SK-N-SH treated with all-trans-retinoic acid at 6 μM for 48 hours (cell line): ENCODE results near the gene CAMK4.

Experiments used
- ATAC-seq: fragments of 200-7000 bp; cut with Tn5 transposase; 3 replicates; pipeline ENCODE4 v1.9.1; 2020; ENCODE audit warnings: mild to moderate bottlenecking, moderate library complexity
- ARNTL ChIP-seq: fragments of 450-650 bp; formaldehyde crosslinking; IDR thresholded peaks from 2 replicates; pipeline ENCODE4 v1.5.0; 2020; ENCODE audit warnings: low read depth, mild to moderate bottlenecking, moderate library complexity, borderline replicate concordance
- BACH2 ChIP-seq: fragments of 250-450 bp; sonication (Bioruptor Pico); IDR thresholded peaks from 2 replicates; pipeline ENCODE4 v1.9.0; 2021; ENCODE audit warnings: mild to moderate bottlenecking, borderline replicate concordance
- CSDC2 ChIP-seq: fragments of 250-450 bp; sonication (Bioruptor Pico); IDR thresholded peaks from 2 replicates; pipeline ENCODE4 v1.5.0; 2020; ENCODE audit warnings: mild to moderate bottlenecking, moderate library complexity
- ESRRG ChIP-seq: fragments of 250-450 bp; sonication (Bioruptor Pico); IDR thresholded peaks from 2 replicates; pipeline ENCODE4 v1.6.1; 2021; ENCODE audit warnings: mild to moderate bottlenecking
- GLIS3 ChIP-seq: fragments of 250-450 bp; sonication (Bioruptor Pico); IDR thresholded peaks from 2 replicates; pipeline ENCODE4 v1.5.0; 2020; ENCODE audit warnings: mild to moderate bottlenecking, moderate library complexity
- ISL1 ChIP-seq: fragments of 250-450 bp; sonication (Bioruptor Pico); IDR thresholded peaks from 2 replicates; pipeline ENCODE4 v2.1.2; 2022; ENCODE audit warnings: mild to moderate bottlenecking, moderate library complexity
- OSR1 ChIP-seq: fragments of 250-450 bp; sonication (Bioruptor Pico); IDR thresholded peaks from 2 replicates; pipeline ENCODE4 v1.8.0; 2022; ENCODE audit warnings: moderate library complexity, mild to moderate bottlenecking, inconsistent platforms
- PPARA ChIP-seq: fragments of 250-450 bp; sonication (Bioruptor Pico); IDR thresholded peaks from 2 replicates; pipeline ENCODE4 v1.5.0; 2020; ENCODE audit warnings: mild to moderate bottlenecking, borderline replicate concordance
- RARB ChIP-seq: fragments of 250-450 bp; sonication (Bioruptor Pico); IDR thresholded peaks from 2 replicates; pipeline ENCODE4 v1.8.0; 2021; ENCODE audit warnings: mild to moderate bottlenecking, moderate library complexity
- SNAI2 ChIP-seq: fragments of 250-450 bp; sonication (Bioruptor Pico); IDR thresholded peaks from 2 replicates; pipeline ENCODE4 v1.5.0; 2020; ENCODE audit warnings: mild to moderate bottlenecking, moderate library complexity
- TCF4 ChIP-seq: fragments of 250-450 bp; sonication (Bioruptor Pico); IDR thresholded peaks from 2 replicates; pipeline ENCODE4 v1.8.0; 2021; ENCODE audit warnings: mild to moderate bottlenecking, moderate library complexity, borderline replicate concordance
- TOX ChIP-seq: fragments of 250-450 bp; sonication (Bioruptor Pico); IDR thresholded peaks from 2 replicates; pipeline ENCODE4 v1.8.0; 2021; ENCODE audit warnings: mild to moderate bottlenecking, moderate library complexity, borderline replicate concordance
- ZFP3 ChIP-seq: fragments of 250-450 bp; sonication (Bioruptor Pico); IDR thresholded peaks from 2 replicates; pipeline ENCODE4 v1.5.0; 2020; ENCODE audit warnings: mild to moderate bottlenecking, moderate library complexity
- ZFP30 ChIP-seq: fragments of 450-650 bp; formaldehyde crosslinking; IDR thresholded peaks from 2 replicates; pipeline ENCODE4 v1.5.0; 2022; ENCODE audit warnings: mild to moderate bottlenecking, moderate library complexity
- ZNF565 ChIP-seq: fragments of 450-650 bp; formaldehyde crosslinking; conservative IDR thresholded peaks from 2 replicates; pipeline ENCODE4 v1.5.0; 2020; ENCODE audit warnings: low read depth, mild to moderate bottlenecking, moderate library complexity
- ZNF70 ChIP-seq: fragments of 450-650 bp; formaldehyde crosslinking; IDR thresholded peaks from 2 replicates; pipeline ENCODE4 v1.5.0; 2020; ENCODE audit warnings: mild to moderate bottlenecking, moderate library complexity
- ZNF8 ChIP-seq: fragments of 450-650 bp; formaldehyde crosslinking; IDR thresholded peaks from 2 replicates; pipeline ENCODE4 v1.5.0; 2020; ENCODE audit warnings: mild to moderate bottlenecking, moderate library complexity
- TF ChIP-seq, protein P1 (sequence below): fragments of 250-450 bp; sonication (Bioruptor Pico); IDR thresholded peaks from 2 replicates; pipeline ENCODE4 v1.5.1; 2021; ENCODE audit warnings: mild to moderate bottlenecking, moderate library complexity
- TF ChIP-seq, protein P2 (sequence below): fragments of 250-450 bp; sonication (Bioruptor Pico); IDR thresholded peaks from 2 replicates; pipeline ENCODE4 v1.8.0; 2020; ENCODE audit warnings: mild to moderate bottlenecking, moderate library complexity, borderline replicate concordance
- TF ChIP-seq, protein P3 (sequence below): fragments of 250-450 bp; sonication (Bioruptor Pico); IDR thresholded peaks from 2 replicates; pipeline ENCODE4 v1.5.1; 2020; ENCODE audit warnings: low read depth, mild to moderate bottlenecking, moderate library complexity
- TF ChIP-seq, protein P4 (sequence below): fragments of 250-450 bp; sonication (Bioruptor Pico); IDR thresholded peaks from 2 replicates; pipeline ENCODE4 v1.8.0; 2021; ENCODE audit warnings: low read depth, mild to moderate bottlenecking, moderate library complexity, borderline replicate concordance
- TF ChIP-seq, protein P5 (sequence below): fragments of 250-450 bp; sonication (Bioruptor Pico); IDR thresholded peaks from 2 replicates; pipeline ENCODE4 v1.5.0; 2020; ENCODE audit warnings: mild to moderate bottlenecking, moderate library complexity

CAMK4 gene

DNA sequence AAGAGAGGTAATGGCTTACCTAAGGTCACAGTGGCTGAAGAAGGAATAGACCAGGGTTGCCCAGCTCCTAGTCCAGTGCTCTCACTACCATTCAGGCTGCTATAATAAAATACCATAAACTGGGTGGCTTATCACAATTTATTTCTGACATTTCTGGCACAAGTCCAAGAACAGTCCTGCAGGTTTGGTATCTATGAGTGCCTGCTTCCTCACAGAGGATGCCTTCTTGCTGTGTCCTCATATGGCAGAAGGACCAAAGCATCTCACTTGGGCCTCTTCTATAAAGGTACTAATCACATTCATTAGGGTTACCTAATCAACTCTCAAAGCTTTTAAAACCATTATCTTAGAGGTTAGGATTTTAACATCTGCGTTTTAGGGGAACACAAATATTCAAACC lies 271.0 kb downstream of the CAMK4 start:
- TF ChIP-seq GLIS3 (no peak), SNAI2 (CRISPR knock-in tag) (no peak), TOX (no peak), ZNF70 (no peak), OSR1 (CRISPR knock-in tag) (no peak), RARB (CRISPR knock-in tag) (no peak), ZFP3 (no peak), ARNTL (CRISPR knock-in tag) (no peak), ESRRG (CRISPR knock-in tag) (no peak), ISL1 (CRISPR knock-in tag) (no peak), CSDC2 (CRISPR knock-in tag) (no peak), TCF4 (CRISPR knock-in tag) (no peak; the same call in 1 of the 2 replicates), ZFP30 (CRISPR knock-in tag) (no peak), BACH2 (CRISPR knock-in tag) (no peak), ZNF8 (no peak)
- TF ChIP-seq, protein P1, sequence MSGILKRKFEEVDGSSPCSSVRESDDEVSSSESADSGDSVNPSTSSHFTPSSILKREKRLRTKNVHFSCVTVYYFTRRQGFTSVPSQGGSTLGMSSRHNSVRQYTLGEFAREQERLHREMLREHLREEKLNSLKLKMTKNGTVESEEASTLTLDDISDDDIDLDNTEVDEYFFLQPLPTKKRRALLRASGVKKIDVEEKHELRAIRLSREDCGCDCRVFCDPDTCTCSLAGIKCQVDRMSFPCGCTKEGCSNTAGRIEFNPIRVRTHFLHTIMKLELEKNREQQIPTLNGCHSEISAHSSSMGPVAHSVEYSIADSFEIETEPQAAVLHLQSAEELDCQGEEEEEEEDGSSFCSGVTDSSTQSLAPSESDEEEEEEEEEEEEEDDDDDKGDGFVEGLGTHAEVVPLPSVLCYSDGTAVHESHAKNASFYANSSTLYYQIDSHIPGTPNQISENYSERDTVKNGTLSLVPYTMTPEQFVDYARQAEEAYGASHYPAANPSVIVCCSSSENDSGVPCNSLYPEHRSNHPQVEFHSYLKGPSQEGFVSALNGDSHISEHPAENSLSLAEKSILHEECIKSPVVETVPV: no peak
- TF ChIP-seq, protein P2, sequence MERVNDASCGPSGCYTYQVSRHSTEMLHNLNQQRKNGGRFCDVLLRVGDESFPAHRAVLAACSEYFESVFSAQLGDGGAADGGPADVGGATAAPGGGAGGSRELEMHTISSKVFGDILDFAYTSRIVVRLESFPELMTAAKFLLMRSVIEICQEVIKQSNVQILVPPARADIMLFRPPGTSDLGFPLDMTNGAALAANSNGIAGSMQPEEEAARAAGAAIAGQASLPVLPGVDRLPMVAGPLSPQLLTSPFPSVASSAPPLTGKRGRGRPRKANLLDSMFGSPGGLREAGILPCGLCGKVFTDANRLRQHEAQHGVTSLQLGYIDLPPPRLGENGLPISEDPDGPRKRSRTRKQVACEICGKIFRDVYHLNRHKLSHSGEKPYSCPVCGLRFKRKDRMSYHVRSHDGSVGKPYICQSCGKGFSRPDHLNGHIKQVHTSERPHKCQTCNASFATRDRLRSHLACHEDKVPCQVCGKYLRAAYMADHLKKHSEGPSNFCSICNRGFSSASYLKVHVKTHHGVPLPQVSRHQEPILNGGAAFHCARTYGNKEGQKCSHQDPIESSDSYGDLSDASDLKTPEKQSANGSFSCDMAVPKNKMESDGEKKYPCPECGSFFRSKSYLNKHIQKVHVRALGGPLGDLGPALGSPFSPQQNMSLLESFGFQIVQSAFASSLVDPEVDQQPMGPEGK (CRISPR knock-in tag): no peak
- TF ChIP-seq, protein P3, sequence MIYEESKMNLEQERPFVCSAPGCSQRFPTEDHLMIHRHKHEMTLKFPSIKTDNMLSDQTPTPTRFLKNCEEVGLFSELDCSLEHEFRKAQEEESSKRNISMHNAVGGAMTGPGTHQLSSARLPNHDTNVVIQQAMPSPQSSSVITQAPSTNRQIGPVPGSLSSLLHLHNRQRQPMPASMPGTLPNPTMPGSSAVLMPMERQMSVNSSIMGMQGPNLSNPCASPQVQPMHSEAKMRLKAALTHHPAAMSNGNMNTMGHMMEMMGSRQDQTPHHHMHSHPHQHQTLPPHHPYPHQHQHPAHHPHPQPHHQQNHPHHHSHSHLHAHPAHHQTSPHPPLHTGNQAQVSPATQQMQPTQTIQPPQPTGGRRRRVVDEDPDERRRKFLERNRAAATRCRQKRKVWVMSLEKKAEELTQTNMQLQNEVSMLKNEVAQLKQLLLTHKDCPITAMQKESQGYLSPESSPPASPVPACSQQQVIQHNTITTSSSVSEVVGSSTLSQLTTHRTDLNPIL: no peak
- TF ChIP-seq, protein P4, sequence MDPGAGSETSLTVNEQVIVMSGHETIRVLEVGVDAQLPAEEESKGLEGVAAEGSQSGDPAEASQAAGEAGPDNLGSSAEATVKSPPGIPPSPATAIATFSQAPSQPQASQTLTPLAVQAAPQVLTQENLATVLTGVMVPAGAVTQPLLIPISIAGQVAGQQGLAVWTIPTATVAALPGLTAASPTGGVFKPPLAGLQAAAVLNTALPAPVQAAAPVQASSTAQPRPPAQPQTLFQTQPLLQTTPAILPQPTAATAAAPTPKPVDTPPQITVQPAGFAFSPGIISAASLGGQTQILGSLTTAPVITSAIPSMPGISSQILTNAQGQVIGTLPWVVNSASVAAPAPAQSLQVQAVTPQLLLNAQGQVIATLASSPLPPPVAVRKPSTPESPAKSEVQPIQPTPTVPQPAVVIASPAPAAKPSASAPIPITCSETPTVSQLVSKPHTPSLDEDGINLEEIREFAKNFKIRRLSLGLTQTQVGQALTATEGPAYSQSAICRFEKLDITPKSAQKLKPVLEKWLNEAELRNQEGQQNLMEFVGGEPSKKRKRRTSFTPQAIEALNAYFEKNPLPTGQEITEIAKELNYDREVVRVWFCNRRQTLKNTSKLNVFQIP (CRISPR knock-in tag): no peak
- TF ChIP-seq, protein P5, sequence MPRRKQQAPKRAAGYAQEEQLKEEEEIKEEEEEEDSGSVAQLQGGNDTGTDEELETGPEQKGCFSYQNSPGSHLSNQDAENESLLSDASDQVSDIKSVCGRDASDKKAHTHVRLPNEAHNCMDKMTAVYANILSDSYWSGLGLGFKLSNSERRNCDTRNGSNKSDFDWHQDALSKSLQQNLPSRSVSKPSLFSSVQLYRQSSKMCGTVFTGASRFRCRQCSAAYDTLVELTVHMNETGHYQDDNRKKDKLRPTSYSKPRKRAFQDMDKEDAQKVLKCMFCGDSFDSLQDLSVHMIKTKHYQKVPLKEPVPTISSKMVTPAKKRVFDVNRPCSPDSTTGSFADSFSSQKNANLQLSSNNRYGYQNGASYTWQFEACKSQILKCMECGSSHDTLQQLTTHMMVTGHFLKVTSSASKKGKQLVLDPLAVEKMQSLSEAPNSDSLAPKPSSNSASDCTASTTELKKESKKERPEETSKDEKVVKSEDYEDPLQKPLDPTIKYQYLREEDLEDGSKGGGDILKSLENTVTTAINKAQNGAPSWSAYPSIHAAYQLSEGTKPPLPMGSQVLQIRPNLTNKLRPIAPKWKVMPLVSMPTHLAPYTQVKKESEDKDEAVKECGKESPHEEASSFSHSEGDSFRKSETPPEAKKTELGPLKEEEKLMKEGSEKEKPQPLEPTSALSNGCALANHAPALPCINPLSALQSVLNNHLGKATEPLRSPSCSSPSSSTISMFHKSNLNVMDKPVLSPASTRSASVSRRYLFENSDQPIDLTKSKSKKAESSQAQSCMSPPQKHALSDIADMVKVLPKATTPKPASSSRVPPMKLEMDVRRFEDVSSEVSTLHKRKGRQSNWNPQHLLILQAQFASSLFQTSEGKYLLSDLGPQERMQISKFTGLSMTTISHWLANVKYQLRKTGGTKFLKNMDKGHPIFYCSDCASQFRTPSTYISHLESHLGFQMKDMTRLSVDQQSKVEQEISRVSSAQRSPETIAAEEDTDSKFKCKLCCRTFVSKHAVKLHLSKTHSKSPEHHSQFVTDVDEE (CRISPR knock-in tag): no peak
- TF ChIP-seq, all 23 proteins: peak for 0
- no peak for ATAC-seq

DNA sequence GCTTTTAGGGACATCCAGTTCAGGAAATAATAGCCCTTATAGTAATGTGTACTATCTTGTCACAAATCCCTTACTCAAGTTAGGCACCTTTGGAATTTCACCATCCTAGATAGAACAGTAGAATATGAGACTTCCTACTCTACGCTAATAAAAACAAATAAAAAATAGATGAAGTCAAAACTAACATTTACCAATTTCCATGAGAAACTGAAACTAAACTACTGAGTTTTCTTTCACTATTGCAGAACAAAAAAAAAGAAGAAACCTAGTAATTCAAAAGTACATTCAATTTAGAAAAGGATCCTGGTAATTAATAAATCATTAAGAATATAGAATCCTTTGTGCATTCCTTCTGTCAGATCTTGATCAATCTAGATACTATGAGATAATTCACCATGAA lies 274.2 kb downstream of the CAMK4 start:
- ATAC-seq: no peak
- TF ChIP-seq GLIS3 (no peak), ISL1 (CRISPR knock-in tag) (no peak), SNAI2 (CRISPR knock-in tag) (no peak), ZNF8 (no peak), TOX (no peak), ZFP30 (CRISPR knock-in tag) (no peak), RARB (CRISPR knock-in tag) (no peak), OSR1 (CRISPR knock-in tag) (no peak), ZNF565 (CRISPR knock-in tag) (no peak), PPARA (CRISPR knock-in tag) (no peak)
- TF ChIP-seq, protein P5 (CRISPR knock-in tag): no peak
- TF ChIP-seq, protein P4 (CRISPR knock-in tag): no peak
- TF ChIP-seq, protein P1: no peak
